Measurements from ENCODE around the gene PRDM16.

PRDM16 gene

GRCh38 chr1:3128431-3129132, 59.6 kb downstream of the PRDM16 start:
- DNase-seq = no peak

GRCh38 chr1:3129133-3129490, 60.1 kb downstream of the PRDM16 start:
- no peak for DNase-seq

- DNase-seq = no peak
Measured at GRCh38 chr1:3130268-3130667, 61.3 kb downstream of the PRDM16 start.

GRCh38 chr1:3132660-3133059, 63.7 kb downstream of the PRDM16 start:
- no peak for DNase-seq

GRCh38 chr1:3133686-3134085, 64.7 kb downstream of the PRDM16 start:
- DNase-seq = no peak

- no peak for DNase-seq
Measured at GRCh38 chr1:3134381-3135072, 65.5 kb downstream of the PRDM16 start.

- no peak for DNase-seq
Measured at GRCh38 chr1:3135073-3135702, 66.2 kb downstream of the PRDM16 start.

GRCh38 chr1:3135744-3136455, 66.9 kb downstream of the PRDM16 start:
- no peak for DNase-seq

GRCh38 chr1:3136532-3136931, 67.5 kb downstream of the PRDM16 start:
- DNase-seq = no peak

GRCh38 chr1:3137111-3138100, 68.4 kb downstream of the PRDM16 start:
- DNase-seq = no peak

- DNase-seq = no peak
Measured at GRCh38 chr1:3138623-3139151, 69.7 kb downstream of the PRDM16 start.

- no peak for DNase-seq
Measured at GRCh38 chr1:3139451-3139852, 70.4 kb downstream of the PRDM16 start.

- no peak for DNase-seq
Measured at GRCh38 chr1:3139871-3140361, 70.9 kb downstream of the PRDM16 start.

- no peak for DNase-seq
Measured at GRCh38 chr1:3140437-3140836, 71.4 kb downstream of the PRDM16 start.

- DNase-seq = no peak
Measured at GRCh38 chr1:3141129-3141528, 72.1 kb downstream of the PRDM16 start.

GRCh38 chr1:3141836-3142235, 72.8 kb downstream of the PRDM16 start:
- no peak for DNase-seq

- DNase-seq = no peak
Measured at GRCh38 chr1:3142236-3142635, 73.2 kb downstream of the PRDM16 start.

- no peak for DNase-seq
Measured at GRCh38 chr1:3142751-3143150, 73.7 kb downstream of the PRDM16 start.

- no peak for DNase-seq
Measured at GRCh38 chr1:3145532-3146325, 76.7 kb downstream of the PRDM16 start.

- DNase-seq = no peak
Measured at GRCh38 chr1:3146458-3146857, 77.5 kb downstream of the PRDM16 start.

GRCh38 chr1:3146907-3147306, 77.9 kb downstream of the PRDM16 start:
- no peak for DNase-seq
